ENCODE results near the gene SERPINE2.

- TF ChIP-seq CTCF (IDR thresholded peaks at IDR 0.05) (no peak), POLR2A (IDR thresholded peaks at IDR 0.05) (no peak)
Measured at GRCh38 chr2:223980397-223980735, 58.7 kb downstream of the SERPINE2 start.
